DMS114 treated with DMSO at 0.1 percent for 48 hours (cell line): ENCODE data around the gene CENPM.

Experiments used
- DNase-seq: peaks from one replicate; lab custom pipeline; 2025; ENCODE audit not compliant: unreplicated experiment; lab: John Stamatoyannopoulos, UW

CENPM gene

DNA sequence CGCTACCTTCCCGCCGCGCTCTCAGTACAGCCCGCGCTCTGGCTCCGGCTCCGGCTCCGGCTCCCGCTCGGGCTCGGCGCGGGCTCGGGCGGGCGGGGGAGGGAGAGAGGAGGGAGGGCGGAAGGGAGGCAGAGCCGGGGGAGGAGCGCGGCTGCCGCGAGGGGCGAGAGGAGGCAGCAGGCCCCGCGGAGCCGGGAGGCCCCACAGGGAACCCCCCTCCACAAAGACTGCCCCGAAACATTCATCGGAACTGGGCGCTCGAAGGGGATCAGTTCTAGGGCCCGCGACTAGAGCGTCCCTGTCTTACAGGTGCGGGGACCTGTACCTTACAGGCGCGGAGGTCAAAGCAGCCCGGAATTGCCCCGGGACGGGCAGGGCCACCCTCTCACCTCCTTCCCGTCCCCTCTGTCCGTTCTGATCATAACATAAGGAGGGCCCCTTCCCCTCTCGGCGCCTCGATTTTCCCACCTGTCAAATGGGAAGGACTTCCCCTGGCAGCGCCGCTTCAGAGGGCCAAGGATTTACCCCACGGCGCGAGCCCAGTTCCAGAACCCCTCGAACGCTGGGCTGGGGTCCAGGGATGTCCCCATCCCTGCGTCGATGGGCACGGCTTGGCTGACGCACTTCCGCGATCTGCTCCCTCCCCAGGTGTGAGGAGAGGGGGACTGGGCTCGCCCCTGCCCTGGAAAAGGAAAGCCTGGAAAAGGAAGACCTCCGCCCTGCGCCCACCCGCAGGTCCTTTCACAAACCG lies 31.7 kb downstream of the CENPM start, which contains the start of gene SHISA8:
Gene SHISA8 (minus strand): TSS at position 40 of the 751 bp plus-strand sequence. CDS start 407 bp downstream, outside the sequence.
- DNase-seq, result no peak

DNA sequence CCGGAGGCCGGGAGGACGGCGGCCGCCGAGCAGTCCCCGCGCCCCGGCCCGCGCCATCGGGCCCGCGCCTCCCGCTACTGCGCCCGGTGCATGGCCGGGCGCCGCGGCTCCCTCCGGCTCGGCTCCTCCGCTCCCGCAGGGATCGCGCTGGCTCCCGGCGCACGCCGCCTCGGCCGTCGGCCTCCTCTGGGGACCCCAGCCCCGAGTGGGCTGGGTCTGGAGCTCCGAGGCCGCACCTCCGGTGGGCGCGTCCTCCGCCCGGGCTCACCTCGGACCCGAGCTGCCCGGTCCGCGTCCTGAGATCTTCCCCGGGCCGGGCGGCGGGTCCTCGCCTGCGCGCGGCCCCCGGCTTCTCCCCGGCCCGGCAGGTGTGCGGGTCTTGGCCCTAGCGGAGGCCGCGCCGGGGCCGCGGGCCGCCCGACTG lies 32.3 kb downstream of the CENPM start:
- no peak for DNase-seq

DNA sequence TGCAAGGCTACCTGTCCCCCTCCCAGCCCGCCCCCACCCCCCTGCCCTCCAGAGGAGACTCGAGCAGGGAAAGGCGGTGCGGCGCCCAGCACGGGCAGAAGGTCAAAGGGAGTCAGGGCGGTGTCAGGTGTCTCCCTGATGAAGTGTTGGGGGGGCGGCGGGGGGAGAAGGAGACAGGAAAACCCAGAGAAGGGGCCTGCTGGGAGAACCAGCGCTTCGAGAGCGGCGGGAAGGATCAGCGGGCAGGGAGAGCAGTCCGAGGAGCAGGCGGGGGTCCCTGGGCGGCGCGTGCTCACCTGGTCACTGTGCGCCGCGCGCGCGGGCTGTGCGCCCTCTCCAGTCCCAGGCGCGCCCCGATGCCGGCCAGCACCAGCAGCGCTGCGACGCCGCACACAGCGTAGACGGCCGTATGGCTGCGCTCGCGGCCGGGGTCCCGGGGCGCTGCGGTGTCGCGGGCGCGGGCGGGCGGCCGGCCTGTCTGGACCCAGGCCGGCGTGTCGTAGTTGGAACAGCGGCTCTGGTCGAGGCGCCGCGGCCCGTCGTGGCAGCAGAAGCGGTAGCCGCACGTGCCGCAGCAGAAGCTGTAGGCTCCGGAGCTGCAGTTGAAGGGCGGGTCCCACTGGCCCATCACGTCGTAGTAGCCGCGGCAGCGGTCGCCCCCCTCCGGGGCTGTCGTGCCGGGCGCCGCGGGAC lies 33.0 kb downstream of the CENPM start:
- no peak for DNase-seq

DNA sequence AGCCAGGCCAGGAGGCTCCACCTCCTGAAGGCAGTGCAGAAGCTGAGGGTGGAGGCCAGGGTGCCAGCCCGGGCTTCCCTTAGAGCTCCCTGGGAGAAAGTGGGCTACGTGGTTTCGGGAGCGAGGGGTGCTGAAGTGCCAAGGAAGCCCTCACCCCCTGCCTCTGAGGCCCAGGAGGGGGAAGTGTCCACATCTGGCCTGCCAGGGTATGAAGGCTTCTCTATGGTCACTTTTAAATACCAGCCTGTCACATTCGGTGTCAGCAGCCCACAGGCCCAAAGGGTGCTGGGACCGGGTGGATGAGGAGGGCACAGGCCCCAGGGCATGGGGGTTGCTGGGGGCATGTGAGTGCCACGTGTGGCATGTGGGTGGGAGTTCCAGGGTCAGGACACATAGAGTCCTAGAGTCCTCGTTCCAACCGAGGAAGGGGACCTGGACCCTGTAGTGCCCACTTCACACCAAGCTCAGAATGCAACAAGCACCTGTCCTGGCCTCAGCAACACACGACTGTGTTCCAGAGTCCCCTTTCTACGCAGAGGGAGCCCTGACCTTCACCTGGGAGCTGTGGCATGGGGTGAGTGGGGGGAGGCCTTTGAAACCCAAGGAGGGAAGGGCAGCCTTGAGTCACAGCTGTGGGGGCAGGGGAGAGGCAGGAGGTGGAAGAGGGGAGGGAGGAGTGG lies 33.8 kb downstream of the CENPM start:
- DNase-seq, result no peak

DNA sequence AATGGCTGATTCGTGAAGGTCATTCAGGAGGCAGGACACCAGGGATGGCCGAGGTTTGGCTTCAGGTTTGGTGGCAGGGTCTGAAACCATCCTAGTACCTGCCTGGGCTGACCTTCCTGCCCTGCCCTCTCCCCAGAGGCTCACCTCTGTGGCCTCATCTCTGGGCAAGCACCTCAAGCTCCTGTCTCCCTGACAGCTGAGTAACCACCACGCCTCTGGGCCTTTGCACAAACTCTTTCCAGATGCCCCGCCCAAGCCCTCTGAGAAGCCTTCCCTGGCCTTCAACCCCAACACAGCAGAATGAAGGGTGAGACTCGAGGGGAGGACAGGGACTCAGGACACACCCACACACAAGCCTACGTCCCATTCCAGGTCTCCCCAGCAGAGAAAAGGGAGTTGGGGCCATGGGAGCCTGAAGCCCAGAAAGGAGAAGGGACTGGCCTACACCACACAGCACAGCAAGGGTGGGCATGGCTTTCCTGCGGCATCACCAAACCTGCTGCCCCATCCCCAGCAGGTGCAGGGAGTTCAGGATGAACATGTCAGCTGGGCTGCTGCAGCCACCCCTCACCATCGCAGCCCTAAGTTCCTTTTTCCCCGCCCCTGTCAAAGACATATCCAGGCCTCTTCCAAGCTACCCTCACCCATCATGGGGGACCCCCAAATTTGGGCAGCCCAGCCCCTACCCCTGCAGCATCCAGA lies 34.5 kb downstream of the CENPM start:
- DNase-seq, result no peak

DNA sequence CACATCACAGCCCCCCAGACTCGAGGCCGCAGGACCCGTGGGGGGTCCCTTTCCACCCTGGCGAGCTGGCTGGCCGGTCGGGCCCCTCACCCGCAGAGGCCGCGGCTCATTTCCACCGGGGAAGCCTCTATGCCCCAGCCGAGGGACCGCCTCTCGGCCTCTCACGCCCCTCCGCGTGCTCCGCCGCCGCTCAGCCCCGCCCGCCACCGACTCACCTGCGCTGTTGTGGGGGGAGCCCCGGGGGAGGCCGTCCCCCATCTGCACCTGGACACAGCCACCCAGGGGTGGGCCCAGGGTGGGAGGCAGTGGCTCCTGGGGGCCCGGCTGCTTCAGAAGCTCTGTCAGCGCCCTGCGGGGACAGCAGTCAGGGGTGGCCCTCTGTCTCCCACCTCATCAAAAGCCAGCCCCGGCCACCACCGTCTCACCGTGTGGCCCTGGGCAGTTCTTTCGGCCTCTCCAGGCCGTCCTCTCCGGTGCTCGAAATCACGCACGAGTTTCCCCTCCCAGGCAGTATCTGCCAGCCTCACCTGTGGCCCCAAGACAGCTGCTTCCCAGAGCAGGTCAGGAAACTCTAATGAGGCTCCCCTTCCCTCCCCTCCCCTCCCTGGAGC lies 35.8 kb downstream of the CENPM start:
- DNase-seq, result no peak

DNA sequence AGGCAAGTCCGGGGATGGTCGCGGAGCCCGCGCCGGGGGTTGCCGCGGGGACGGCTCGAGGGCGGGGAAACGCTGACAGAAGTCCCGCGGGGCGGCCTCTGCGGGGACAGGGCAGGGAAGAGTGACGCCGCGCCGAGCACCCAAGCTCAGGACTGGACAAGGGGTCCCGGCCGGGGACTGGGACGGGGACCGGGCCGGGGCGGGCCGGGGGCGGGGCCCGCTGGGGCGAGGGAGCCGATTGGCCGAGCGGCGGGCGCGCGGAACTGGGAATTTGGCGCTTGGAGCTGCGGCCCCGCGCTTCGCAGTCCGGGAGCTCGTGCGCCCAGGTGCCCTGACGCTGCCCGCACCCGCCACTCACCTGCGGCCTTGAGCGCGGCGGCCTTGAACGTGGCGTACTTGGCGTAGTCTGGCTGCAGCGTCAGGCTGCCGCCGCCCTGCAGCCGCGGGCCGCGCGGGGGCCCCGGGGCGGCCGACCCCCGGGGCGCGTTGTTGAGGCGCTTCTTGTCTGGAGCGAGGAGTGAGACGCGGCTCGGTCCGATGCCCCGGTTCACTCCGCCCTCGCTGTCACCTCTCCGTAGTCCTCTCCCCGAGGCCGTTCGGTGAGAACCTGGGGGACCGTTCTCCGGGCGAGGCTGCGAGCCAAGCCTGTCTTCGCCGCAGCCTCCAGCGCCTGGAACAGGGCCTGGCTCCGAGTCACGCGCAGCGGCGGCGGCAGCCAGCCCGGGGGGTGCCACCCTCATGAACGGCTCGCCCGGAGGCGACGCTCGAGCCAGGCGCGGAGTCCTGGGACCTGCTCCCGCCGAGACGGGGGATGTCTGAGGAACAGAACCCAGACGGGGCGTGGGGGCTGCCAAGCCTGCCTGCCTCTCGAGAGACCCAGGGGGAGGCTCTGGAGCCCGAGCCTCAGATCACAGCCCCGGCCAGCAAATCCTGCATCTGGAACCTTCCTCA lies 36.6 kb downstream of the CENPM start:
- no peak for DNase-seq

DNA sequence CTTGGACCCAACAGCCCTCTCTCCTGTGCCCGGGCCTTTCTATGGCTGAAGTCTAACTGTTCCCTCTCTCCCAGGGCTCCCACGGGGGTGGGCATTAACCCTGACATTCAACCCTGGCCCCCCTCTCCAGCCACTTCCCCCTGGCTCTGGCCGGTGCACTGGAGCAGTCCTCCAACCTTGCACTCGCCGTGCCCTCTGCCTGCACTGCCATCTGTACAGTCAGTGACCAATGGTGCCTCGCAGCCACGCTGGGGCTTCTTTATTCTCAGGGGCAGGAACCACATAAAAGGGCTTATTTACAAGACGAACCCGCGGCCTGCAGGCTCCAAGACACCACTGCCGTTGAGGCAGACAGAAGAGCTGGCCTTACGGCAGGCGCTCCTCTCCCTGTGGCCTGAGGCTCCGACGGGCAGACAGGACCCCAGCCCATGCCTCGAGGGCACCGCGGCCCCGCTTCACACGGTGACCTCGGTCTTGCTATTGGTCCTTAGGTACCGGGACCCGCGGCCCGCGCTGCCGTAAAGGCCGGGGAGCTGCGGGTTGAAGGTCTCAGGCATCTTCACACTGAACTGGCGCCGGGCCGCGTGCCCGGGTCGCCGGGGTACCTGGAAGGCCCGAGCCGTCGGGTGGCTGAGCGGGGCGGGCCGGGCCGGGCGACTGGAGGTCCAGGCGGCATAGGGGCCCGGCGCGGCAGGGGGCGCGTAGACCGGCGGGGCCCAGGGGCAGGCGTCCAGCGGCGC lies 37.5 kb downstream of the CENPM start:
- no peak for DNase-seq

DNA sequence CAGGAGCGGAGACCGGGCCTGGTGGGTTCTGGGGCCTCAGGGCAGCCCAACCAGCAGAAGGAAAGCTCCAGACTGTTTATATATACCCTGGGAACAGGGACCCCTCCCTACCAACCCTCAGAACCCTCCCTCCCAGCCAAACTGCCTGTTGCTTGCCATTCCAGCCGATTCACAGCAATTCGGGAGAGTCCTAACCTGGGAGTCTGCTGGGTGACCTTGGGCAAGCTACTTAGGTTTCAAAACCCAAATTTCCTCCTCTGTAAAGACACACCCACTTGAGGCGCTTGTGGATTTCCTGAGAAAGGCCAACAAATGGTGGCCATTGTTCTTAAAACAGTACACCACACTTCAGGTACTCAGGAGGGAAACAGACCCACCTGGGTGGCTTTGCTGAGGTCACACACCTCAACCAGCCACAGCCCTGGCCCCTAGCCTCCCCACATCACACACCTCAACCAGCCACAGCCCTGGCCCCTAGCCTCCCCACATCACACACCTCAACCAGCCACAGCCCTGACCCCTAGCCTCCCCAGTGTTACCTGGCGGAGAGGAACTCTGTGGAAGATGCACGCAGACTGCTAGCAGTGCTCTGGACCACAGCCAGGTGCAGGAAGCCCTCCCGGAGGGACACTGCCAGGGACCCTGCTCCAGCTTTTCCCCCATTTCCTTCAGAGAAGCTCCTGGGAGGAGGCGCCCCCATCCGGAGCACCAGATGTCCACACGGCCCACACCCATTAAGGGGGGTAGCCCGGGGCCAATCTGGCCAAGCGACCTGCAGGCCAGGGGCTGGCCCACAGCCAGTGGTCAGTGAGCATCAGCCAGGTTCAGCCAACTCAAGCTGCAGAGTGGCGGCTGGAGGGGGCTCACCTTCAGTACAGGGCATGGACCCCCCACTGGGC lies 38.3 kb downstream of the CENPM start:
- no peak for DNase-seq

DNA sequence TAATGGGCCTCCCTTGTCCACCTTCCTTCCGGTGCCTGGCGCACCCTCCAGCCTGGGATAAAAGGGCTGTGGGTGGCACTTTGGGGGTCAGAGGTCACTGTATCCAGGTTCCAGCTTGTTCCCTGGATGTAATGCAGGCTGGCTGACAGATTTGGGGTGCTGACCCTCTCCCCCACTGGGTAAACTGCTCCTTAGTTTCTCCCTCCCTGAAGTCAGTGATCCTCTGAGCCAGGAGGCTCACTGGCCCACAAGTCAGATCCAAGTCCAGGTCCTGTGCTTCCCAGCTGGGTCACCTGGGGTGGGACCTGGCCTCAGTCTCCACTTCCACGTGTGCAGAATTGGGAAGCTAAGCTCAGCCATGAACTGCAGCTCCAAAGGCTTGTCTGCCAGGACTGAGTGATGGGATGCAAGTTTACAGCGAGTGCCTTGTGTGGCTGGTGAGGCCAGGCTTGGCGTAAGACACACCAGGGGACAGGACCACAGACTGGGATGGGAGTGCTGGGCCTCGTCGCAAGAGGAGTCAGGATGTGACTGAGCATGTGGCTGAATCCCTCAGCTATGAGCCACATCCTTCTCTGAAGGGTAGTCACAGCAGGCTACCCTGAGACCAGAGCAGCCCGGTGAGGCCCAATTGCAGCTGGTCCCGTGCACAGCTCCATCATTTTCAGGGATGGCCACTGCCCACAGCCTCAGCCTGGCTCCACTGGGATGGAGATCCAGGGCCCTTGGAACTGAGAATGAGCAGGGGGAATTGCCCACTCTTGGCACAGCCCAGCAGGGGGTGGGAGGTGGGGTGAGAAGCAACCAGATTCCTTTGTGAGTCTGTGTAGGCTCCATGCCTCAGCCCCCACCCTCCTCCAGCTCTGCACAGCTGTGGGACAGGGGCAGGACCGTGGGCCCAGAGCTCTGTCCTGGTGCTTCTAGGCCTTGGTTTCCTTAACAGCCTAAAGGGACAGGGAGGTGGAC lies 39.2 kb downstream of the CENPM start:
- no peak for DNase-seq

DNA sequence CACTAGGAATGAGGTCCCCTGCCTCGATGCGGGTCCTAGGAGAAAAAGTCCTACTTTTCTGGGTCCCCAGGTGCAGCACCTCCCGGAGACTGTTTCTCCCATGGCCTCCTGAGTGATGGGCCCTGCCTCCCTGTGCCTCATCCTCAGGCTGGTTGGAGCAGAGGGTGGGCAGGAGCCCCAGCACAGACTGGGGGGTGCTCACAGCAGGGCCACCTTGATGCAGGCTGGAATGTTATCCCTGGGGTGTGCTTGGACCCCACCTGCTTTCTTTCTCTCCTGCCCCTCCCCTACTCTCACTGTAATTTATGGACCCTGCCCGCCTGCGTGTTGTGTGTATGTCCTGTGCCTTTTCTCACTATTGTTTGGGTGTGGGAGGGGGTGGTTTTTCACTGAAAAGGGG lies 40.1 kb downstream of the CENPM start:
- no peak for DNase-seq

DNA sequence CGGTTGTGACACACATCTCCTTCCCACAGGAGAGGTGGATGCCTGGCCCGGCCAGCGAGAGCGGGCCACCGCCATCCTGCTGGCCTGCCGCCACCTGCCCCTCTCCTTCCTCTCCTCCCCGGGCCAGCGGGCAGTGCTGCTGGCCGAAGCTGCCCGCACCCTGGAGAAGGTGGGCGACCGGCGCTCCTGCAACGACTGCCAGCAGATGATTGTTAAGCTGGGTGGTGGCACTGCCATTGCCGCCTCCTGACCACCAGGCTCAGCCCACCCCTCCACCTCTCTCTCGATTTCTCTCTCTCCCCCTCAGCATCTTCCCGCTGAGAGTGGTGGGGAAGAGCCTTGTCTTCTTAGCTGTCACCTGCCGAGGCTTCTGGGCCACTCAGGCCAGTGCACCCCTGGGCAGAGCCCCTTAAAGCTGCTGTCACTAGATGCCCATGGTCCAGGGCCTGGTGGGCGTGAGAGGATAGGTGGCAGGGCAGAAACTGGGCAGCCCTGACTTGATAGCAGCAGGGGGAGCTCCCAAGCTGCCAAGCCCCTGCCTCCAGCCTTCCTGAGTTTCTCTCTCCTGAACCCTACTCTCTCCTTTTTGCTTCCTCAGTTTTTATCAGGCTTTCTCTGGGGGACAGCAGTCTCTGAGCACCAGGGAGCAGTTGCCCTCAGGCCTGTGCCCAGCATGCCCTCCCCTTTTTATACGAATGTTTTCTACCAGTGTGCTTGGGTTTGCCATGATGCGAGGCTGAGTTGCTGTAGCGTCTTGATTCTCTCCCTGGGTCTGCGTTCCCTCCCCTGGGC lies 41.3 kb downstream of the CENPM start:
- DNase-seq, result no peak

DNA sequence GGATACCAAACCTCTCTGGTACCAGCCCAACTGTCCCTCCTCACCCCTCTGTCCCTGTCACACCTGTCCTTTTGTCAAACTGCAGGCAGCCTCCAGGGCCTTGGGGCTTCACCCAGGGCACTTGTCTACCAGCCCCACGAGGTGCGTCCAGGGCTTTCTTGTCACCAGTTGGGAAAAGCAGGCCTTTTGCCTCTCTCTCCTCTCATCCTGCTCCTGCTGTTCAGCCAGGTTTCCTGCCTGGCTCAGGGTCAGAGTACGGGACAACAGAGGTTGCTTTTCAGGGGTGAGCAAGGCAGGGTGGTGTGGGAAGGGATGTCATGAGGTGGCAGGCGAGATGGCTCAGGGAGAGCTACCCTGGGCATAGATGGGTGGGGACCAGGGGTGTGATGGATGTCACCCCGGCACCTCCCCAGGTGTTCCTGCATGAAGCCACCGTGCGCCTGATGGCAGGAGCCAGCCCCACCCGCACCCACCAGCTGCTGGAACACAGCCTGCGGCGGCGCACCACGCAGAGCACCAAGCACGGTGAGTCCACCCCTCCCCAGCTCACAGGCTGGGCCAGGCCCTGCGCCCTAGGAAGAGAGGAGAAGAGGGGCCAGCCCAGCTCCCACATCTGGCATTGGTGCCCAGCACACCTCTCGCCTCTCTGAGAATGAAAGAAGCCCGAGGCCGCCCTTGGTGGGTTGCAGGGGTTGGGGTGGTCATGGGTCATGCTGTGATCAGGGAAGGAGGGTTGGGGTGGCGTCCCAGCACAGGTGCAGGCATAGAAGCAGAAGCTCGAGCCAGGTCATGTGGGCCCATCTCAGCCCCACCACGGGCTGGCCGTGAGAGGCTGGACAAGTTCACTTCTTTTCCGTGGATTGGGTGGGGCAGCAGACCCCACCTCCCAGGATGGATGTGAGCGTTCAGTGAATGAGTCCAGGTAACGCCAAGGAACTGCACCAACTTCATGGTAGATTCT lies 42.2 kb downstream of the CENPM start:
- no peak for DNase-seq

DNA sequence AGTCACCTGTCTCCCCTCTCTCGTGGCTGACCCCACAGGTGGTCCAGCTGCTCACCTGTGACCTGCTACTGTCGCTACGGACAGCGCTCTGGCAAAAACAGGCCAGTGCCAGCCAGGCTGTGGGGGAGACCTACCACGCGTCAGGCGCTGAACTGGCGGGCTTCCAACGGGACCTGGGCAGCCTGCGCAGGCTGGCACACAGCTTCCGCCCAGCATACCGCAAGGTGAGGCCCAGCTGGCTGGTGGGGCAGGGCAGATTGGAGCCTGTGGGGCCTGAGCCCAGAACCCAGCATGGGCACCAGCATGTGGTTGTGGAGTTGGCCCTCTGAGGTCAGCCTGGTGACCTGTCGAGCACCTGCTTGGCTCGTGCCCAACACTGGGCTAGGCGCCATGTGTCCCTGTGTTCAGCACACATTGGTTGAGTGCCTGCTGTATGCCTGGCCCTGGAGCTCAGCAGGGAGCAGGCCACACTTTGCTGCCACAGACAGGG lies 44.0 kb downstream of the CENPM start:
- DNase-seq, result no peak

DNA sequence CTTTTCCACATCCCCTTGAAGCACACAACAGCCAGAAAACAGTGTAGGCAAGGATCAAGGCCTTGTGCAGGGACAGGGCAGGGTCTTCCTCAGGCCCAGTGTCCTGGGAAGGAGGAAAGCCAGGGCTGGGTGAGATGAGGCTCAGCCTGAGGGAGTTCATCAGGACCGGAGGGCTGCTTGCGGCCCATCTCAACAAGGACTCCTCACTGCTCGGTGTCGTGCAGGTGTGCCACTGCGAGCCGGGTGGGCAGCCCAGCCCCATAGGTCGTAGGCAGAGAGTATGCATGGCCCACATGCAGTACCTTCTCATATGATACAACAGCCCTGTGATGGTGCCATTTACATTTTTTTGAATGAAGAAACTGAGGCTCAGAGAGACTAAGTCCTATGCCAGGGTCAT lies 44.9 kb downstream of the CENPM start:
- no peak for DNase-seq
